ENCODE results near the gene STKLD1. TPM values are rescaled to one million over a fixed set of nuclear protein-coding genes. Genes with fewer than 3 reads are reported as not detected.

Gene STKLD1
- total and polyA plus RNA-seq, 9 of the 15 experiments (the other 6 are each of a cell fraction or from before 2014, with no cell fraction given) = 0.10 to 0.65 (median 0.33) TPM; not detected in 2

DNA sequence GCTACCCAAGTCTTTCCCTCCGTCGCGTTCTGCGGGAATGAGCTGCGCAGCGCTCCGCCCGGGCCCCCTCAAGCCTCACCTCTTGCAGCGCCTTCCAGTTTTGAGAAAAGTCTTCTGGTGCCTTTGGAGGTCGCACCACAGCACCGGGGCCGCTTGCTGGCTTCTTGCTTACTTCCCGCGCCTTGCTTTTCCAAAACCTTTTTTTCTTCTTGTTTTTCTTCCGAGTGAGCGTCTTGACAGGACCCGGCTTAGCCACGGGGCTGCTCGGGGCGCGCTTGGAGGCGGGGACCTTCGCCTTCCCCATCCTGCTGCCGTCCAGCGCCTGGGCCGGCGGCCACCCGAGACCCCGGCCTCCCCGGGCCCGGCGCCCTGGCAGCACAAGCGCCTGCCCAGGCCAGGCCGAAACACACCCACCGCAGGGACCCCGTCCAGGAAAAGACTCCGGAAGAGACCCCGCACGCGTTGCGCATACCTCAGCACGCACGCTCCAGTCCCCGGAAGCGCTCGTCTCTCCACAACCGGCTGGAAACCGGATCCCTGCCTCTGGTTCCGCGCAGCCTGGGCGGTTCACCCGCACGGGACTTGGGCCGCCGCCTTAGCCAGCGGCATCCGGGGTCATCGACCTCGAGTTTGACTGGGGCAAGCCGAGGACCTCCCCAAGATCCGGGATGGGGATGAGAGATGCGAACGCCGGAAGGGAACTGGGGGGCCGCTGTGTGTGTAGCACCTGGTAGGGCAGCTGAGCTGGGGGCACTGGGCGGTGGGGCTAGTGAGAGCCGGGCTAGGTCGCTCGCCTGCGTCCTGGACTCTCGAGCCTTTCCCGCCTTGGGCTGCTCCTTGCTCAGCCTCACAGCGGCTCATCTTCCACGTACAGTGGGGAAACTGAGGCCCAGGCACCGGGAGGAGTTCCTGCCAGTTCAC, 41.6 kb downstream of the STKLD1 start, which contains the start of gene REXO4 (continued):
- TF ChIP-seq, protein P1, sequence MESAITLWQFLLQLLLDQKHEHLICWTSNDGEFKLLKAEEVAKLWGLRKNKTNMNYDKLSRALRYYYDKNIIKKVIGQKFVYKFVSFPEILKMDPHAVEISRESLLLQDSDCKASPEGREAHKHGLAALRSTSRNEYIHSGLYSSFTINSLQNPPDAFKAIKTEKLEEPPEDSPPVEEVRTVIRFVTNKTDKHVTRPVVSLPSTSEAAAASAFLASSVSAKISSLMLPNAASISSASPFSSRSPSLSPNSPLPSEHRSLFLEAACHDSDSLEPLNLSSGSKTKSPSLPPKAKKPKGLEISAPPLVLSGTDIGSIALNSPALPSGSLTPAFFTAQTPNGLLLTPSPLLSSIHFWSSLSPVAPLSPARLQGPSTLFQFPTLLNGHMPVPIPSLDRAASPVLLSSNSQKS (CRISPR knock-in tag; IDR thresholded peaks at IDR 0.05) = no peak
- TF ChIP-seq BCL6 (CRISPR knock-in tag; IDR thresholded peaks at IDR 0.05) = no peak
- TF ChIP-seq ZNF134 (CRISPR knock-in tag; conservative IDR thresholded peaks at IDR 0.05) = no peak
- no peak for TF ChIP-seq ZNF354B (CRISPR knock-in tag; IDR thresholded peaks at IDR 0.05)
- peak; percentile 54 for TF ChIP-seq ARID1B (IDR thresholded peaks at IDR 0.05)
- TF ChIP-seq, protein P2, sequence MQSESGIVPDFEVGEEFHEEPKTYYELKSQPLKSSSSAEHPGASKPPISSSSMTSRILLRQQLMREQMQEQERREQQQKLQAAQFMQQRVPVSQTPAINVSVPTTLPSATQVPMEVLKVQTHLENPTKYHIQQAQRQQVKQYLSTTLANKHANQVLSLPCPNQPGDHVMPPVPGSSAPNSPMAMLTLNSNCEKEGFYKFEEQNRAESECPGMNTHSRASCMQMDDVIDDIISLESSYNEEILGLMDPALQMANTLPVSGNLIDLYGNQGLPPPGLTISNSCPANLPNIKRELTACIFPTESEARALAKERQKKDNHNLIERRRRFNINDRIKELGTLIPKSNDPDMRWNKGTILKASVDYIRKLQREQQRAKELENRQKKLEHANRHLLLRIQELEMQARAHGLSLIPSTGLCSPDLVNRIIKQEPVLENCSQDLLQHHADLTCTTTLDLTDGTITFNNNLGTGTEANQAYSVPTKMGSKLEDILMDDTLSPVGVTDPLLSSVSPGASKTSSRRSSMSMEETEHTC (IDR thresholded peaks at IDR 0.05) = peak; percentile 79; the same call in 1 of the 2 replicates
- TF ChIP-seq, protein P3, sequence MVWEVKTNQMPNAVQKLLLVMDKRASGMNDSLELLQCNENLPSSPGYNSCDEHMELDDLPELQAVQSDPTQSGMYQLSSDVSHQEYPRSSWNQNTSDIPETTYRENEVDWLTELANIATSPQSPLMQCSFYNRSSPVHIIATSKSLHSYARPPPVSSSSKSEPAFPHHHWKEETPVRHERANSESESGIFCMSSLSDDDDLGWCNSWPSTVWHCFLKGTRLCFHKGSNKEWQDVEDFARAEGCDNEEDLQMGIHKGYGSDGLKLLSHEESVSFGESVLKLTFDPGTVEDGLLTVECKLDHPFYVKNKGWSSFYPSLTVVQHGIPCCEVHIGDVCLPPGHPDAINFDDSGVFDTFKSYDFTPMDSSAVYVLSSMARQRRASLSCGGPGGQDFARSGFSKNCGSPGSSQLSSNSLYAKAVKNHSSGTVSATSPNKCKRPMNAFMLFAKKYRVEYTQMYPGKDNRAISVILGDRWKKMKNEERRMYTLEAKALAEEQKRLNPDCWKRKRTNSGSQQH (CRISPR knock-in tag; IDR thresholded peaks at IDR 0.05) = peak; percentile 47; the same call in 1 of the 2 replicates
- TF ChIP-seq FOXK1 (CRISPR knock-in tag; IDR thresholded peaks at IDR 0.05; ENCODE audit: borderline replicate concordance) = no peak
- TF ChIP-seq TCF7 (IDR thresholded peaks at IDR 0.05; ENCODE audit: borderline replicate concordance) = no peak; the same call in 1 of the 2 replicates
- TF ChIP-seq, protein P4, sequence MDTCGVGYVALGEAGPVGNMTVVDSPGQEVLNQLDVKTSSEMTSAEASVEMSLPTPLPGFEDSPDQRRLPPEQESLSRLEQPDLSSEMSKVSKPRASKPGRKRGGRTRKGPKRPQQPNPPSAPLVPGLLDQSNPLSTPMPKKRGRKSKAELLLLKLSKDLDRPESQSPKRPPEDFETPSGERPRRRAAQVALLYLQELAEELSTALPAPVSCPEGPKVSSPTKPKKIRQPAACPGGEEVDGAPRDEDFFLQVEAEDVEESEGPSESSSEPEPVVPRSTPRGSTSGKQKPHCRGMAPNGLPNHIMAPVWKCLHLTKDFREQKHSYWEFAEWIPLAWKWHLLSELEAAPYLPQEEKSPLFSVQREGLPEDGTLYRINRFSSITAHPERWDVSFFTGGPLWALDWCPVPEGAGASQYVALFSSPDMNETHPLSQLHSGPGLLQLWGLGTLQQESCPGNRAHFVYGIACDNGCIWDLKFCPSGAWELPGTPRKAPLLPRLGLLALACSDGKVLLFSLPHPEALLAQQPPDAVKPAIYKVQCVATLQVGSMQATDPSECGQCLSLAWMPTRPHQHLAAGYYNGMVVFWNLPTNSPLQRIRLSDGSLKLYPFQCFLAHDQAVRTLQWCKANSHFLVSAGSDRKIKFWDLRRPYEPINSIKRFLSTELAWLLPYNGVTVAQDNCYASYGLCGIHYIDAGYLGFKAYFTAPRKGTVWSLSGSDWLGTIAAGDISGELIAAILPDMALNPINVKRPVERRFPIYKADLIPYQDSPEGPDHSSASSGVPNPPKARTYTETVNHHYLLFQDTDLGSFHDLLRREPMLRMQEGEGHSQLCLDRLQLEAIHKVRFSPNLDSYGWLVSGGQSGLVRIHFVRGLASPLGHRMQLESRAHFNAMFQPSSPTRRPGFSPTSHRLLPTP (IDR thresholded peaks at IDR 0.05; ENCODE audit: borderline replicate concordance, extremely low read depth, insufficient read length) = no peak
- TF ChIP-seq RB1 (IDR thresholded peaks at IDR 0.05; ENCODE audit: low read depth) = peak; percentile 93
- TF ChIP-seq MAZ (CRISPR knock-in tag; conservative IDR thresholded peaks at IDR 0.05 in 1 of 2, IDR thresholded peaks at IDR 0.05 in 1 of 2) = peak; percentile 93 to 95
- peak; percentile 98 for TF ChIP-seq C11orf30 (IDR thresholded peaks at IDR 0.05; ENCODE audit: low read depth)
- TF ChIP-seq ZNF12 (CRISPR knock-in tag; IDR thresholded peaks at IDR 0.05) = peak; percentile 16; the same call in 1 of the 2 replicates
- TF ChIP-seq ZFPM2 (CRISPR knock-in tag; IDR thresholded peaks at IDR 0.05) = no peak
- TF ChIP-seq, protein P5, sequence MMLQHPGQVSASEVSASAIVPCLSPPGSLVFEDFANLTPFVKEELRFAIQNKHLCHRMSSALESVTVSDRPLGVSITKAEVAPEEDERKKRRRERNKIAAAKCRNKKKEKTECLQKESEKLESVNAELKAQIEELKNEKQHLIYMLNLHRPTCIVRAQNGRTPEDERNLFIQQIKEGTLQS (IDR thresholded peaks at IDR 0.05) = peak; percentile 53
- TF ChIP-seq, protein P5 (CRISPR knock-in tag; conservative IDR thresholded peaks at IDR 0.05) = peak; percentile 65; the same call in 1 of the 2 replicates
- TF ChIP-seq CCAR2 (IDR thresholded peaks at IDR 0.05; ENCODE audit: low read depth, low read length) = no peak

Measured in K562 (cell line).